ENCODE measurements around the gene MED20.
A peak's percentile ranks its signal among the peaks of the same experiment; 100 is the strongest.
"Not testable (repeated sequence)": the region's sequence is repeated elsewhere in the genome, so short reads cannot be mapped to it uniquely, and the experiment has no call there.

Gene MED20

GRCh38 chr6:41920921-41921711, at the start of gene MED20, which contains the start of gene BYSL:
Gene MED20 (minus strand): TSS chr6:41921139. CDS start chr6:41921018, 121 bp downstream.
Gene BYSL (plus strand): TSS chr6:41921499. CDS start chr6:41921563, 64 bp downstream.
- DNase-seq (ENCODE audit: low read depth in 2 of 2, low spot score in 1 of 2) = peak; percentile 87 to 95

- DNase-seq (ENCODE audit: low read depth in 2 of 2, low spot score in 1 of 2) = peak; percentile 14 to 41
Observed at GRCh38 chr6:41970436-41970846, 49.5 kb upstream of the MED20 start.

- DNase-seq (ENCODE audit: low read depth in 2 of 2, low spot score in 1 of 2) = no peak
Observed at GRCh38 chr6:41967312-41968287, 46.7 kb upstream of the MED20 start.

- DNase-seq (ENCODE audit: low read depth in 2 of 2, low spot score in 1 of 2) = no peak
Observed at GRCh38 chr6:41966961-41967311, 46.0 kb upstream of the MED20 start.

- DNase-seq (ENCODE audit: low read depth in 2 of 2, low spot score in 1 of 2) = no peak
Observed at GRCh38 chr6:41966214-41966920, 45.4 kb upstream of the MED20 start.

- DNase-seq (ENCODE audit: low read depth in 2 of 2, low spot score in 1 of 2) = no peak
Observed at GRCh38 chr6:41965429-41966213, 44.7 kb upstream of the MED20 start.

GRCh38 chr6:41964201-41964887, 43.4 kb upstream of the MED20 start:
- DNase-seq (ENCODE audit: low read depth in 2 of 2, low spot score in 1 of 2) = no peak

GRCh38 chr6:41963371-41963770, 42.4 kb upstream of the MED20 start:
- no peak for DNase-seq (ENCODE audit: low read depth in 2 of 2, low spot score in 1 of 2)

GRCh38 chr6:41960028-41960427, 39.1 kb upstream of the MED20 start:
- no peak for DNase-seq (ENCODE audit: low read depth in 2 of 2, low spot score in 1 of 2)

- DNase-seq (ENCODE audit: low read depth in 2 of 2, low spot score in 1 of 2) = no peak
Observed at GRCh38 chr6:41958022-41958856, 37.3 kb upstream of the MED20 start.

GRCh38 chr6:41957117-41957516, 36.2 kb upstream of the MED20 start:
- no peak for DNase-seq (ENCODE audit: low read depth in 2 of 2, low spot score in 1 of 2)

GRCh38 chr6:41955412-41955811, 34.5 kb upstream of the MED20 start:
- no peak for DNase-seq (ENCODE audit: low read depth in 2 of 2, low spot score in 1 of 2)

GRCh38 chr6:41954668-41955067, 33.7 kb upstream of the MED20 start:
- no peak for DNase-seq (ENCODE audit: low read depth in 2 of 2, low spot score in 1 of 2)

GRCh38 chr6:41947581-41948220, 26.8 kb upstream of the MED20 start:
- no peak for DNase-seq (ENCODE audit: low read depth in 2 of 2, low spot score in 1 of 2)

GRCh38 chr6:41943456-41943855, 22.5 kb upstream of the MED20 start:
- DNase-seq (ENCODE audit: low read depth in 2 of 2, low spot score in 1 of 2) = no peak

GRCh38 chr6:41942882-41943281, 21.9 kb upstream of the MED20 start:
- DNase-seq (ENCODE audit: low read depth in 2 of 2, low spot score in 1 of 2) = not testable (repeated sequence)

GRCh38 chr6:41942067-41942851, 21.3 kb upstream of the MED20 start:
- DNase-seq (ENCODE audit: low read depth in 2 of 2, low spot score in 1 of 2) = no peak
